H54 (cell line): Measurements from ENCODE around the gene OTUD5.

Experiments used
- DNase-seq: peaks from one replicate; pipeline ENCODE4 v3.0.0; 2011; ENCODE audit warnings: low spot score, mixed read lengths; ENCODE audit not compliant: insufficient read length
- FAIRE-seq: peaks from 3 replicates; lab custom pipeline; 2011; peaks lifted over from hg19 to GRCh38; lab: Jason Lieb, UNC
- POLR2A ChIP-seq: IDR thresholded peaks from 2 replicates; pipeline ENCODE4 v1.6.1; 2011; ENCODE audit warnings: low read depth, mild to moderate bottlenecking, low read length

Gene OTUD5

DNA sequence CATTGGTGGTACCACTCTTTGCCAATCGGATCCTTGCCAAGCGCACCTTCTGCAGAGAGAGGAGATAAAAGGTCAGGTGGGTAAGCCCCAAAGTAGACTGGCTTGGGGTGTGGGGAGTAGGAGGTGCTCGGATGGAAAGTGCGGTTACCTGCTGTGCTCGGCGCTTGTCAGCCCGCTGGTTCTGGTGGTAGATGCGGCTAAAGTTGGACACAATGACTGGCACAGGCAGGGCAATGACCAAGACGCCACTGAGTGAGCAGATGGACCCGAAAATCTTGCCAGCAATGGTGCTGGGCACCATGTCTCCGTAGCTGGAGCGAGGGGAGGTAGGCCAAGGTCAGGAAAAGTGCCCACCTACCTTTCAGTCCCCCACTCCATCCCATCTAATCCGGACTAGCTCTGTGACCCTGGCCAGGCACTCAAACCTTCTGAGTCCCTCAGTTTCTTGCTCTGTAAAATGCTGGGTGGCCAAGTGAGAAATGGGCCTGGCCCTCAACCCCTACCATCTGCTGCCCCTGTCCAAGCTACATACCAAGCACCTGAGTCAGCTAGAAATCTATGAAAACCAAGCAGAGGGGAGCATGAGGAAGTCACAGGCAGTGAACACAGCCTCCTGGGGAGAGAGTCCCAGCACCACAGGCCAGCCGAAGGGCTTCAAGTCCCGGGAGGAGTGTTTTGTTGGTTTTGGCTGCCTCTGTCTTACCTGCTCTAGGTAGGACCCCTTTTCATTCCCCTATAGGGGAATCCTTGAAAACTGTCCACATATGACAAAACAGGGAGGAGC, 9.6 kb upstream of the OTUD5 start:
- DNase-seq: peak; percentile 16
- FAIRE-seq: no peak
- TF ChIP-seq POLR2A: no peak

DNA sequence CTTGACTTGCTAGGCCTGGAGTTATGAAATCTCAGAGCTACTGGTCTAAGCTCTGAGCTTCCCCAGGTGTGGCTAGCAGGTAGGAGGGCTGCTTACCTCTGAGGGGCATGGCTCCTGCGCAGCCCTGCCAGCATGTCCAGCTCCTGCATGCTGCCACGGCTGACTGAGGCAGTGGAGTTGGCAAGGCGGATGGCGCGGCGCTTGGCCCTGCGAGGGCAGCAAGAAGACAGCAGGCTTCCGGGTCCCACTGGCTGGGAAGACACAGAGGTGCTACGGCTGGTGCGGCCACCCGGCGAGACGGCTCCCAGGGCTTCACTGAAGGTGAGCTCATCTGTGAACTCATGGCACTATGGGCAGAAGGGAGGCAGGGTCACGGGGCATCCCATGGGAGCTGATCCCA, 8.6 kb upstream of the OTUD5 start:
- TF ChIP-seq POLR2A: no peak
- DNase-seq (no peak), FAIRE-seq (no peak)

DNA sequence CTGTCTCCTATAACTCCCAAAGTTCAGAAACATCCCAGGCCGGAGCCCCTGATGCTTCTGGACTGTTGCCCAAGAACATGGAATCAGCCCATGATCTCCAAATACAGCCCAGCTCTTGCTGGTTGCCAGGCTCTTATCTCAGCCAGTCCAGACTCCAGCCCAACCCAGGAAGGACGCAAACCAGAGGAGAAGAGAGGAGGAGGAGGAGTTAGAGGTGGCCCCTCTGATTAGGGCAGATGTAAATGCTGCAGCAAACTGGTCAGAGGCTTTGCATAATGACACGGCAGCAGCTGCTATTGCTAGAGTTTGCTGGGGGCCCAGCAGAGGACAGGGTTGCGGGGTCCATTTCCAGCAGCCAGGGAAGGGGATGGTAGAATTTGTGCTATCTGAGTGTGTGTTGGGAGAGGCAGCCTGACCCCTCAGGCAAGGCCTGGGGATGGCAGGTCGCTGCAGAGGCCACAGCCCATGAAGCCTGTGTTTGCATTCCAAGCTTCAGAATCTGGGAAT, 4.2 kb upstream of the OTUD5 start:
- DNase-seq: no peak
- no peak for TF ChIP-seq POLR2A
- no peak for FAIRE-seq

DNA sequence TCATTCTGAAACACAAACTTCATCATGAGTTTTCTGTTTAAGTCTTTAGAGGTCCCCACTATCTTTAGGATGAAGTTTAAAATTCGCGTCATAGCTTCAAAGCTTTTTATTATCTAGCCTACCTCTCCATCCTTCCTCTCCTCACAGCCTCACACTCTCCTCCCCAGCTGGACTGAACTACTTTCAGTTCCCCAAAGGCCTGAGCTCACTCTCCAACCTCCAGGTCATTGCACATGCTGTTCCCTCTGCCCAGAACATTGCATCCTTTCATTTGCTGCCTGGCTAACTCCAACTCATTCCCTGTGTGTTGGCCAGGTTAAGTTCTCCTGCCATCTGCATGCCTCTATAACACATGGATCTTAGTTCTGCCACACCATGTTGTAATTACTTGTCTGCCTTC, 2.9 kb upstream of the OTUD5 start:
- DNase-seq (no peak), FAIRE-seq (no peak)
- TF ChIP-seq POLR2A: no peak

DNA sequence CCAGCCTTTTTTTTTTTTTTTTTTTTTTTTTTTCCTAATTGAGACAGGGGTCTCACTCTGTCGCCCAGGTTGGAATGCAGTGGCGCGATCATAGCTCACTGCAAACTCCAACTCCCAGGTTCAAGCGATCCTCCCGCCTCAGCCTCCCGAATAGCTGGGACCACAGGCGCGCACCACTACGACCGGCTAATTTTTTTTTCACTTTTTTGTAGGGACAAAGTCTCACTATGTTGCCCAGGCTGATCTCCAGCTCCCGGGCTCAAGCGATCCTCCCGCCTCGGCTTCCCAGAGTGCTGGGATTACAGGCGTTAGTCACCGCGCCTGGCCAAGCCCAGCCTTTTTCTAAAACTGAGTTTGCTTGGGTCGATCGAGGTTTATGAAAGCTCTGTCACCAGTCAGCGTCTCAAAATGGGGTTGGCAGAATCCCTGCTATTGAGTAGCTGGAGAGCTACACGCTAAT, 1.3 kb upstream of the OTUD5 start:
- no peak for TF ChIP-seq POLR2A
- no peak for DNase-seq
- no peak for FAIRE-seq

DNA sequence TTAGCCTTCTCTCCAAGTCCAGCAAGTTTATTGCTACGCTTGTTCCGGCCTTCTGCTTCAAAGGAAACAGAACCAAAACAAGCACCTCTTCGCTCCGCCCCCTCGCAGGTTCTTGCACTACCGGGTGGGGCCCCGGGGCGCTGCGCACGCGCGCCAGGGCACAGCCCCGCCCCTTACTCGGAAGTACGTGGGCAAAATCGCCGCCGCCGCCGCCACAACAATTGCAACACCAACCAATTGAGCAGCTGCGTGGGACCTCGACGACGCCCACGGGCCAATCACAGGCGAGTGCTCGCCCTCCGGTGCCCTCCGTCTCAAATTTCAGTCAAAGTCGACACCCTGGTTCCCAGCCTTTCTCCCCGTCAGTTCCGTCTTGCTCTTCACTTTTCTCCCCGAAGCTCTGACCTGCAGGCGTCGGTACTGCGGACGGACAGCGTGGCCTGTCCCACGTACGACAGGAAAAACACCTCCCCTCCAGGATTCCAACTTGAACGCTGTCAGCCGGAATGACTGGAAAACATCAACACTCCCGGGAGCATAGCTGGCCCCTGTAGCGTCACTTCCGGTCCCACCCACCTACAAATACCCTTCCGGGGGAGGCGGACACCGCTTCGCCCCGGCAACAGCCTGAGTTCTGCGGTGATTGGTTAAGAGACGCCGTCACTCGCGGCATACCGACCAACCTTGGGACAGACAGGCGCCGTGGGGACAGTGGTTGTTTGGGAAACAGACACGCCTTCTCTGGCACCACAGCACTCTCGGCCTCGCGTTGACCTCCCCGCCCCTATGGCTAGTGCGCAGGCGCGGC, 624 bp upstream of the OTUD5 start:
- DNase-seq: peak; percentile 68
- no peak for FAIRE-seq
- TF ChIP-seq POLR2A: peak; percentile 29; the same call in 1 of the 2 replicates

DNA sequence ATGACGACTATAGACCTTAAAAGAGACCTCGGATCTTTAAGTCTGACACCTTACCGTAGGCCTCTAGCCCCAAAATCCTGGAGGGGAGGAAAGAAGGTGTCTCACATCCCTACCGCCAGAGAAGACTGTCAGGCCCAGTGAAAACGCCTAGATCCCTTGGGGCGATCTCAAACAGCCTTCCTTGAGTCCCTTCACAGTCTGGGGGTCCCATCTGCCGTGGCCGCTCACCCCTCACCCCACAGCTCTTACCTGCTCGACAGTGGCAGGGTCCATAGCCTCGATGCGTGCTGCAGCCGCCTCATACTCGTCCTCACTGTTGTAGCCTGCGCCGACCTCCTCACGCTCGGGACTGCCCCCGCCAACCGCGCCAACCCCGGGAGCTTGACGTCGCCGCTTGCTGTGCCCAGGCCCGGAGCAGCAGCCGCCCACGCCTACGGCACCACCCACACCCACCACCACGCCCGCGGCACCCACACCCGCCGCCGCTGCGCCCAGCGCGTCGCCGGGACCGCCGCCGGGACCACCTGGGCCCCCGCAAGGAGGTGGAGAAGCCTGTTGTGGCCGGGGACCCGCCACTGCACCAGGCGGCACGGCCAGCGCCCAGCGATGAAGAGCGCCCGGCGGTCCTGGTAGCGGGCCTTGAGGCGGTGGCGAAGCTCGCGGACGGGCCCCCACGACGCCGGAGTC, 536 bp downstream of the OTUD5 start:
- FAIRE-seq: no peak

DNA sequence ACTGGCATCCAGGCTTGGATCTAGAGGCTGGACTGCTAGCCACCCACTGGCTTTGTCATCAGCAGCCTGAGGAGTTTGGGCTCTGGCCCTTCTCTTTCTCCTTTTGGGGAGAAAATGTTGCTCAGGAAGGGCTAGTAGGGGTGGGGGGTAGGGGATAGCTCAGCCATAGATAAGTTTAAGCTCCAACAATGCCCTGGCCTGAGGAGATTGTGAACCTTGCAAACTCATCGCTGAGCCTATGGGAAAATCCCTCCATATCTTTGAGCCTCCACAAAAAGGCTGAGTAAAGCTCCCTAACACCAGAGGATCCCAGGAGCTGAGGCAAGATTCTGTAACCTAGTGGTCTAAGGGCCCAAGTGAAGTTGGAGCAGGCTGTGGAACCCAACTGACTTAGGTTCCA, 8.8 kb downstream of the OTUD5 start:
- TF ChIP-seq POLR2A: no peak
- no peak for FAIRE-seq
- DNase-seq: no peak

More for the DNA sequence above, 536 bp downstream of the OTUD5 start:
- DNase-seq: no peak
- TF ChIP-seq POLR2A: no peak

DNA sequence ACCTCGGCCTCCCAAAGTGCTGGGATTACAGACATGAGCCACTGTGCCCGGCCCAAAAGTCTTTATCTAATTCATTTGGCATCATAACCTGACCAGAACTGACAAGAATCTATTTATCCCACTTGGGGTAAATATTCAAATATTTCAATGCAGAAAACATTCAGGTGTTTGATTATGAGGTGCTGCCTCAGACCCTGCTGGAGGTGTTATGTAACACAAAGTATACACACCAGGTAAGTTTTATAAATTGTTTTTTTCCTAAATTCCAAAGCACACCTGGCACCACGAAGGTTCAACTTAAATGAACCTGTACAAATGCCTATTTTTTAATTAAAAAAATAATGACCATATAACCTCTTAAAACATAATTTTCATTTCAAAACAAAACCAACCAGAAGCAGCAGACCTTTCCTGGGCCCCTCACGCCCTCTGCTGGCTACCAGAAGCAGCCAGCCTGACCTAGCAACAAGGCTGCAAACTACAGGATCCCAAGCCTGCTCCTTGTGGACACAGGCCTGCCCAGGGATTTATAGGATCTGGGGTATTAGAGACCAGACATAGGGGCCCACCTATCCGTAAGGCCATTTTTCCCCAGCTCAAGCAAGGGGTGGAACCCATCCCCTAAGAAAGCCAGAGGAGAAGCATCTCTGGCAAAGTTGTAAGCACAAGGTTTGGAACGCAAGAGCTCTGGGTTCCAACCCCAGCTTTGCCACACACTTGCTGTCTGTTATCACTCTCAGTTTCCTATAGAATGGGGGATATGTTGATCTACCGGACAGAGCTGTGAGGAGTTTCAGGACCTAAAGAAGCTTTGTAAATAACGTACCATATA, 11.7 kb downstream of the OTUD5 start:
- DNase-seq (no peak), FAIRE-seq (no peak)
- no peak for TF ChIP-seq POLR2A

DNA sequence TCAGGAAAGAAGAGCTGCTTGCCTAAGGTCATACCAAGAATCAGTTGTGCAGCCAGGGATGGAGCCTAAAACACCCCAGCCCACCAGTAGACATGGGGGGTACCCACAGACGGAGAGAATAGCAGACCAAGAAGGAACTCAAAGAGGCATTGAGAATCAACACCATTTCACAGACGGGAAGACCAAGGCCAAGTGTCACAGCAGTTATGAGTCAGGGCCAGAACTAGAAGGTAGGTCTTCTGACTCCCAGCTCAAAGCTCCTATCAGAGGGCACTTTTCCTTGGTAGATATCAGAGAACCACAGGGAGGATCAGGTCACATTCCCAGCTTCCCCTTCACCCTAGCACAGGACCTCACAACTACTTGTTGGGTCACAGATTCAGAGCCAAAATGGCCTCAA, 14.5 kb downstream of the OTUD5 start:
- DNase-seq: no peak
- no peak for FAIRE-seq
- no peak for TF ChIP-seq POLR2A

DNA sequence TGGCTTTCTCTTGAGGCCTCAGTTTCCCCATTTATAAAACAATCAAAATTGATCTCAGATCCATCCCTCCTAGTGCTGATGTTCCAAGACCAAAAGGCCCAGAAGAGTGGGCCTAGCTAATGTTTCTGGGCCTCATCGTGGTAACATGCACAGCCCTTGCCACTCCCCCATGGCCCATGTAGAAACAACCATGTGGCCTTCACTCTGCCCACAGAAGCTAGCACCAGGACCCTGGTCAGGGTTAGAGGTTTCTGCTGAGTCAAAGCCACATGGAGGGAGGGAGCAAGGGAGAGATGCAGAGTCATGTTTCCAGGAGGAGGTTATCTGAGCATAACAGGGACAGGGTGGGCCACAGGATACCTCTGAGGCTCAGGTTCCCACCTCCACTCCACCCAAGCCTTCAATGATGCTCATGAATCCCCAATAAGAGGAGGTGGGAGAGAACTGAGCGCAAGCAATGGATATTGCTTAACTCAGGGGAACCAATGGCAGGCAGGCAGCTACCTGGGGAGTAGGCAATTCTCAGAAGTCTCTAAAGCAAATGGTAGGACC, 16.9 kb downstream of the OTUD5 start:
- no peak for TF ChIP-seq POLR2A
- DNase-seq: no peak
- FAIRE-seq: no peak

DNA sequence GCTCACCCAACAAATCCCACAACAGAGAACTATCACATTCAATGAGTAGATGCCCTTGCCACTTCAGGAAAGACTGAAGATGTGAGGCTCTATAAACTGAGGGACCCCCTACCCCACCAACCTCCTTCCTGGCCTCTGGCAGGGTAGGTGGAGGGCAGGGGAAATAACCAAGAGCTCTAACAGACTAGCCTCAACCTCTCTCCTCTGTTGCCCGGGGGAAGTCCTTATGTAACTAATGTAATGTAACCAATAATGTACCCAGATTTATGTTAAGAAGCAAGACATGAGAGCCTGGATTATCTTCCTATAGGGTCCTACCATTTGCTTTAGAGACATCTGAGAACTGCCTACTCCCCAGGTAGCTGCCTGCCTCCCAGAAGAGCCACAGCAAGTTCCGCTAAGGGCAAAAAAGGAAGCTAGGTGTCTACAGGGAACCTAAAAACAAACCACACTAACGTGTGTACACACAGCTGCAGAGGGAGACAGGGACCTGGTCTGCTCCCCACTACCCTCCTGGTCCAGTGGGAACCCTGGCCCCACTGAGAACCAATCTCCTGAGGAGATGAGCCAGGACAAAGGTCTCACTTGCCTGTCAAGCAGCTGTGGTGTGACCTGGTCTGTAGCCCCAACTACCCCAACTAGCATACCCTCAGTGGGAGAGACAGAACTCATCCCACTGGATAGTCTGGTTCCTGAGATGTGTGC, 17.7 kb downstream of the OTUD5 start:
- TF ChIP-seq POLR2A: no peak
- DNase-seq: no peak
- no peak for FAIRE-seq
